OCI-LY3 (cell line): ENCODE data around the gene BRSK2.

Experiments used
- CTCF ChIP-seq: fragments of 200-600, 300-600 bp; sonication (generic); IDR thresholded peaks from 2 replicates; pipeline ENCODE4 v1.5.1; 2014; ENCODE audit warnings: antibody characterized with exemption, low read length, low read depth
- EZH2phosphoT487 ChIP-seq: fragments of 200-600 bp; shearing (Covaris generic); IDR thresholded peaks from 2 replicates; pipeline ENCODE4 v1.6.1; 2018; ENCODE audit warnings: antibody characterized with exemption, mixed run types, low read depth

- TF ChIP-seq CTCF (no peak), EZH2phosphoT487 (no peak)
These were observed 69.5 kb downstream of the BRSK2 start for GRCh38 chr11:1459219-1459575.
